SK-N-MC (cell line): ENCODE measurements around the gene CFAP46.

Source experiments
- EZH2 ChIP-seq: fragments of 200-600 bp; sonication (generic); IDR thresholded peaks from one replicate; pipeline ENCODE4 v1.6.1; 2017; ENCODE audit warnings: antibody characterized with exemption
- POLR2AphosphoS5 ChIP-seq: IDR thresholded peaks from 2 replicates; pipeline ENCODE4 v1.6.1; 2012; ENCODE audit warnings: mild to moderate bottlenecking, low read depth, low read length, borderline replicate concordance

DNA sequence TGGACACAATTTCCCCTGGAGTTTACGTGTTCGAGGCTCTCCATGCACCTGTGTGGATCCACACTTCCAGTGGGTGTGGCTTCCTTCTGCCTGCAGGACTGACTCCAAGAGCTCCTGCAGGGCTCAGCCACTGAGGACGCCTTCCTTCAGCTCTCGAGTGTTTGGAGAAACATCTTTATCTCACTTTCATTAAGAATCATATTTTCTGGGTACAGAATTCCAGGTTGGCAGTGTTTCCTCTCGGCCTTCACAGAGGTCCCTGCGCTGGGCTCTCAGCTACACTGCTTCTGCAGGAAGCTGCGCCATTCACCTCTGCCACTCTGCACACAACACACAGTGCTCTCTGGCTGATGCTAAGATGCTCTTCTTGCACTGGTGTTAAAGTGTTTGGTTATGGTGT, 86.5 kb downstream of the CFAP46 start:
- TF ChIP-seq EZH2 (no peak), POLR2AphosphoS5 (no peak)
